ENCODE measurements around the gene SEC16A.
A peak's percentile ranks its signal among the peaks of the same experiment; 100 is the strongest.

SEC16A gene

GRCh38 chr9:136459425-136459824, 23.4 kb downstream of the SEC16A start:
- DNase-seq, result no peak

DNA sequence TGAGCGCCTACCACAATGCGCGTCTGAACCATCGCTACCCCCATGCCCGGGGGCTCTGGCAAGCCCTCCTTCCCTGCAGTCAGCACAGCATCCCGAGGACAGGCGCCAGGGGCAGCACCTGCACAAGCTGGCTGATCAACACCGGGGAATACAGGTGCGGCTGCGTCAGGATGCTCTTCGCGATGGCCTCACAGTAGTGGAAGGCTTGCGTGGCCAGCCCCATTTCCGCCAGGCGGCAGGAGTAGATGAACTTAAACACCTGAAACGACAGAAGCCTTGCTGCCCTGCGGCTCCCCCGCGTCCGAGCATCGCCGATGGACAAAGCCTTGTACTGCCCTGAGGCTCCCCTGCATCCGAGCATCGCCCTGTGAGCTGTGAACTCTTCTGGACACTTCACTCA, 25.5 kb downstream of the SEC16A start:
- no peak for DNase-seq

GRCh38 chr9:136456258-136456657, 26.6 kb downstream of the SEC16A start:
- no peak for DNase-seq

GRCh38 chr9:136455043-136456002, 27.5 kb downstream of the SEC16A start:
- DNase-seq, result no peak

- DNase-seq, result peak; percentile 14
These were observed 28.6 kb downstream of the SEC16A start for GRCh38 chr9:136454026-136454796.

- DNase-seq, result no peak
These were observed 29.5 kb downstream of the SEC16A start for GRCh38 chr9:136453326-136453725.

- DNase-seq, result no peak
These were observed 31.5 kb downstream of the SEC16A start for GRCh38 chr9:136451221-136451877.

DNA sequence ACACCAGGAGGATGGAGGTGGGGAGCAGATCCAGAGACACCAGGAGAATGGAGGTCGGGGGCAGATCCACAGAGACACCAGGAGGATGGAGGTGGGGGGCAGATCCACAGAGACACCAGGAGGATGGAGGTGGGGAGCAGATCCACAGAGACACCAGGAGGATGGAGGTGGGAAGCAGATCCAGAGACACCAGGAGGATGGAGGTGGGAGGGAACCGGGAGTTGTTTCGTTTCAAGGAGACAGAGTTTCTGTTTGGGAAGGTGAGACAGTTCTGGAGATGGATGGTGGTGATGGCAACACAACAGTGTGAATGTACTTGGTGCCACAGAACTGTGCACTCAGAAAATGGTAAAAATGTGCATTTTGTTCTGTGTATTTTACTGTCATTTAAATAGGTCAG, 34.2 kb downstream of the SEC16A start:
- no peak for DNase-seq

GRCh38 chr9:136447173-136447778, 35.6 kb downstream of the SEC16A start:
- no peak for DNase-seq

DNA sequence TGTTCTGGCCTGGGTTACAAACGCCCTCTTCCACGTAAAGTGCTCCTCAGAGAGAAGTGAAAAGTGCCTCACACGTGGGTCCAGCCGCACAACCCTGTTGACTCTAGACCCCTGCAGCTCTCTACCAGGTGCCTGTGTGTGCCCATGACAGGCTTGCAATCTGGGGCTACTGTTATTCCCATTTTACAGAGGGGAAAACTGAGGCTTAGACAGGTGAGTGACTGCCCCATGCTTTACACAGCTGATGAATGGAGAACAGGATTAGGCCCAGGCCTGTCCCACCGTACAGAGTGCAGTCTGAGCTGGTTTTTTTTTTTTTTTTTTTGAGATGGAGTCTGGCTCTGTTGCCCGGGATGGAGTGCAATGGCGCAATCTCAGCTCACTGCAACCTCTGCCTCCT, 37.0 kb downstream of the SEC16A start:
- DNase-seq, result no peak

GRCh38 chr9:136444102-136444501, 38.7 kb downstream of the SEC16A start:
- no peak for DNase-seq

DNA sequence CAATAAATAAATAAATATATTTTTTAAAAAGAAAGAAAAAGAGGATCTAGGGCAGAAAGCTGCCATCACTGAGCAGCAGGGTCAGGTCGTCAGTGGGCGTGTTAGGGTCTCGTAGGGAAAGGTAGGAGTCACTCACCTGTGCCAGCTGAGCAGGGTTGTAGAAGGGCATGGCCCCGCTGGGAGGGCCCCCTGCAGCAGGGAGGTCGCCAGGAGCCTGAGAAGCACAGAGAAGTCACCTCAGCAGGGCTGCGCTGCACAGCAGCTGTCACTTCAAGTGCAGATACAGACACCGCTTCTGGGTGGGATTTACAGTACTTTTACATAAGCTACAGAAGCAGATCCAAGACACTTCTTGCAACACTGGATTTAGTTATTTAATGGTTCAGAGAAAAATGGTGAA, 39.2 kb downstream of the SEC16A start:
- no peak for DNase-seq

- no peak for DNase-seq
These were observed 39.8 kb downstream of the SEC16A start for GRCh38 chr9:136443087-136443486.

DNA sequence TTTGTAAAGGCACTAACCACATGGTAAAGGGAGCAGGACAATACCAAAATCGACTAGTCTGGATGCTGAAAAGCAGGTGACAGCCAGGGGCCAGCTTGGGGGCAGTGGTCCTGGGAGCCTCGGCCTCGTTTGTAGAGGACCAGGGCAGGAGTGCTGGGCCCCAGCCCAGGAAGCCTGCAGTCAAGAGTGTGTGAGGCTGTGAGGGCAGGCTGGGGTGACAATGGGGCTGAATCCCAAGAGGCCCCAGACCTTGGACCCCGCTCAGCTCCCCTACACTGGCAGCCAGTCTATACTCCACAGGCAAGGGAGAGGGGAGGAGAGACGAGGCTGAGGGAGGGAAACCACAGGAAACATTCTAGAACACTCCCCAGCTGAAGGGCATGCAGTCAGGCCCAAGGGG, 40.6 kb downstream of the SEC16A start:
- DNase-seq, result no peak

DNA sequence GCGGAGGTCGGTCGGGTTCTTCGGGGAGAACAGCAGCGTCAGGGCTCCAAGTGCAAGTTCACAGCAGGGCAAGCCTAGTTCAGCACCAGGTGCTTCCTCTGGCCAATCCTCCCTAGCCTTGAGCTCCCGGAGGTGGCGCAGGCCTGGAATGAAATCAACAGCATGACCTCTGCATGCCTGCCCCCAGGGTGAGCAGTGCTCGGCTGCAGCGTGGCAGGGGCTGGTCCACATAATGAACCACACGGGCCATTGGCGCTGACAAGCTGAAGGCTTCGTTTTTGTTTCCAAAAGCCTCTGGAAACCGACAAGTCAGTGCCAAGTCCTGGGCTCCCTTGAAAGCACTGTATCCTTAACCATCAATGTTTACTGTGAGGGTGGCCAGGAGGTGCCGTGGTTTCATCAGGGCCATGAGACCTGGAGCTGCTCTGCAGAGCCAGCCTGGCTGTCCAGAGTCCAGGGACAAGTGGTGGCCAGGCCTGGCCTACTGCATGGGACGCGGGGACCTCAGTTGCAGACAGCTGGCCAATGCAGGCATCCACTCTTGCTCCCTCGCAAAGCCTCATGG, 41.1 kb downstream of the SEC16A start:
- DNase-seq, result no peak

- DNase-seq, result no peak
These were observed 41.6 kb downstream of the SEC16A start for GRCh38 chr9:136441191-136441680.

DNA sequence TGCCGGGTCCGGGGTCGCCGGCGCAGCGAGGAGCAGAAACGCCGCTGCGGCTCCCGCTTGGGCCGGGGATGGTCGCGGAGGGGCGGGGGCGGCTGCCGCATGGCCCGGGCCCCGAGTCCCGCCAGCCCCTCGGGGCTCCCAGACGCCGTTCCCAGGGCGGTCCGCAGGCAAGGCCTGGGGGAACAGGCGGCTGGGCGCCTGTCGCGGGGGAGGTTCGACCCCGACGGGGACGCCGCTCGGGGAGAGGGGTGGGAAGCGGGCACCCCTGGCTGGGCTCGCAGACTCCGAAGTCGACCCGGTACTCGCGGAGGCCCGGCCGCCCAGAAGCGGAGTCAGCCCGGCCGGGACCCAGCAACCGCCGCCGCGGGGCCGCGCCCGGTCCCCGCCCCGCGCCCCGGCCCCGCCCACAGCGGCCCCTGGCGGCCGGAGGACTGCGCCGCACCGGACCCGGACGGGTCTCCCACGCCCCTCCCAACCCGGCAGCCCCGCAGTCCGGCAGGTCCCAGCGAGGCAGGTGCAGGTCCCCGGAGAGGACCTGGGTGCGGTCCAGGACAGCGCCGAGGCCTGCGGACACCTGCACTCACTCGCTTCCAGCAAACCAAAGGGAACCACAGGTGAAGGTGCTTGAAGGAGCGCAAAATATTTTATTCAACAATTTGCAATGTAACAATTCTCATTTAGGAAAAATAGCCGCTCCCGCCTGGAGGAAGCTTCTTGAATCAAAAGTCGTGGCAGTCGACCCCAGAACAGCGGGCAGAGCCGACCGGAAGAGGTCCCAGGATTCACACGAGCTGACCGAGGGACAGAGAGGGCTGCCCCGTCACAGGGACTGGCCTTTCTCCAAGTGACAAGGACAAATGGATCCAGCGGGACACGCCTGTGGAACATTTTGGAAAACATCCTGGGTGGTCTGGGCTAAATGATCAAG, 43.1 kb downstream of the SEC16A start, which contains the start of gene INPP5E:
INPP5E (minus strand) TSS at position 365 of the 928 bp plus-strand sequence. CDS start 426 bp downstream, outside the sequence.
- DNase-seq, result peak; percentile 12

GRCh38 chr9:136438548-136439480, 44.0 kb downstream of the SEC16A start:
- DNase-seq, result no peak

DNA sequence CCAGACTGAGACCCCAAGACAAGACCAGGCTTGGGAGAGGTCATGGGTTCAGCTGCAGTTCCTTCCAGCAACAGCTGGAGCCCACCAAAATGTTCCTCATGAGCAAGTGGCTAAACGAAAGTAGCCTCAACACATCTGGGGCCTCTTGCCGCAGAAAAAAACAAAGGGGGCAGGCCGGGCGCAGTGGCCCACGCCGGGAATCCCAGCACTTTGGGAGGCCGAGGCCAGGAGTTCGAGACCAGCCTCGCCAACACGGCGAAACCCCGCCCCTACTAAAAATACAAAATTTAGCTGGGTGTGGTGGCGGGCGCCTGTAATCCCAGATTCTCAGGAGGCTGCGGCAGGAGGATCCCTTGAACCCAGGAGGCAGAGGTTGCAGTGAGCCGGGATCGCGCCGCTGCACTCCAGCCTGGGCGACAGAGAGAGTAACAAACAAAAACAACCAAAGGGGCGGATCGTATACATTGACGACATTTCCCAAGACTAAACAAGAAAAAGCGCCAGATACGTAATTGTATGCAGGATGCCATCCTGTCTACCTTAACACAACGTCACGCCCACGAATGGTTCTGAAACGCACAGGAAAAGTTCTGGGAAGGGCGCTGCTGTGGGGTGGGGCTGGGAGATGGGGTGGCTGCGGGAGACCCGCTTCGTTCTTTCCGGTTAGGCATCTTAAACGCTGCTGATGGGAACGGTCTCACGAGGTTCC, 44.8 kb downstream of the SEC16A start:
- no peak for DNase-seq

All from MV-4-11 (cell line).